DOHH2 (cell line): Measurements from ENCODE around the gene PLPPR3.

Source experiments
- EZH2phosphoT487 ChIP-seq: fragments of 200-600 bp; sonication (generic); IDR thresholded peaks from 2 replicates; pipeline ENCODE4 v1.6.1; 2017; ENCODE audit warnings: borderline replicate concordance, mild to moderate bottlenecking, antibody characterized with exemption, low read length, moderate library complexity, mixed read lengths
- TF ChIP-seq, protein P1 (sequence below): fragments of 200-600 bp; sonication (generic); IDR thresholded peaks from one replicate; pipeline ENCODE4 v1.5.1; 2014; ENCODE audit warnings: antibody characterized with exemption, mild to moderate bottlenecking, low read depth, low read length; ENCODE audit not compliant: poor library complexity, severe bottlenecking

DNA sequence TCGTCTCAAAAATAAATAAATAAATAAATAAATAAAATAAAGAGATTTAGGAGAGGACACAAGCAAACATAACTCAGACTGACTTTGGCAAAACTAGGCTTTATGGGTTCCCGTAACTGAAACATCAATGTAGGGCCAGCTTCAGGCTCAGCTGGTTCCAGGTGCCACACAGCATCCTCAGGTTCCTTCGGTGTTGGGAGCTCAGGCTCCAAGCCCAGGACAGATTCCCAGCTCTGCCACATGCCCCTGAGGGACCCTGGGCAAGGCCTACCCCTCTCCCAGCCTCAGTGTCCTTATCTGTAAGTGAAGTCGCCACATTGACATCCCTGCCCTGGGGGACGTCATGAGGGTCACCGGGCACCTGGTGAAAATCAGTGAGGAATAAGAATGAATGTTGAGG is 52.1 kb downstream of the PLPPR3 start:
- TF ChIP-seq, protein P1, sequence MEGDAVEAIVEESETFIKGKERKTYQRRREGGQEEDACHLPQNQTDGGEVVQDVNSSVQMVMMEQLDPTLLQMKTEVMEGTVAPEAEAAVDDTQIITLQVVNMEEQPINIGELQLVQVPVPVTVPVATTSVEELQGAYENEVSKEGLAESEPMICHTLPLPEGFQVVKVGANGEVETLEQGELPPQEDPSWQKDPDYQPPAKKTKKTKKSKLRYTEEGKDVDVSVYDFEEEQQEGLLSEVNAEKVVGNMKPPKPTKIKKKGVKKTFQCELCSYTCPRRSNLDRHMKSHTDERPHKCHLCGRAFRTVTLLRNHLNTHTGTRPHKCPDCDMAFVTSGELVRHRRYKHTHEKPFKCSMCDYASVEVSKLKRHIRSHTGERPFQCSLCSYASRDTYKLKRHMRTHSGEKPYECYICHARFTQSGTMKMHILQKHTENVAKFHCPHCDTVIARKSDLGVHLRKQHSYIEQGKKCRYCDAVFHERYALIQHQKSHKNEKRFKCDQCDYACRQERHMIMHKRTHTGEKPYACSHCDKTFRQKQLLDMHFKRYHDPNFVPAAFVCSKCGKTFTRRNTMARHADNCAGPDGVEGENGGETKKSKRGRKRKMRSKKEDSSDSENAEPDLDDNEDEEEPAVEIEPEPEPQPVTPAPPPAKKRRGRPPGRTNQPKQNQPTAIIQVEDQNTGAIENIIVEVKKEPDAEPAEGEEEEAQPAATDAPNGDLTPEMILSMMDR = no peak
- no peak for TF ChIP-seq EZH2phosphoT487
